ENCODE results near the gene LRRC26. TPM values are rescaled to one million over a fixed set of nuclear protein-coding genes. Genes with fewer than 3 reads are reported as not detected.
A peak's percentile ranks its signal among the peaks of the same experiment; 100 is the strongest.

The LRRC26 gene
- total RNA-seq = not detected in 2 replicates

- no peaks in the 10 kb centered on the region for H3K4me1 Mint-ChIP-seq
- peak within 1 kb of the TSS; percentile 66 for H3K4me3 Mint-ChIP-seq
- H3K36me3 Mint-ChIP-seq (ENCODE audit: low read depth) = no peaks in the 10 kb centered on the region
- H3K27ac Mint-ChIP-seq = no peak within 1 kb of the TSS
- H3K27me3 Mint-ChIP-seq = peaks cover 31% of the 10 kb centered on the region
- intact Hi-C loops (cut with micrococcal nuclease) = loop anchor here (5.0 to 10.0 kb wide), 3 partner anchors 43 to 325 kb away; partner anchors contain the start of genes AJM1, NPDC1 and PHPT1
- H3K9me3 Mint-ChIP-seq = no peaks in the 10 kb centered on the region
- no peak for DNase-seq
These were observed at the start of gene LRRC26 for GRCh38 chr9:137169896-137170358. LRRC26 (minus strand) TSS chr9:137170051; CDS start chr9:137169943, 108 bp downstream.

GRCh38 chr9:137218754-137219271, 49.0 kb upstream of the LRRC26 start:
- Mint-ChIP-seq H3K4me3 (no peak overlapping the region), H3K36me3 (ENCODE audit: low read depth) (no peaks in the 10 kb centered on the region), H3K9me3 (no peaks in the 10 kb centered on the region), H3K4me1 (peaks cover 2% of the 10 kb centered on the region), H3K27ac (no peak overlapping the region), H3K27me3 (no peaks in the 10 kb centered on the region)
- intact Hi-C loops (cut with micrococcal nuclease) = no loop called here
- no peak for DNase-seq

- no peak overlapping the region for H3K4me3 Mint-ChIP-seq
- intact Hi-C loops (cut with micrococcal nuclease) = no loop called here
- H3K9me3 Mint-ChIP-seq = no peaks in the 10 kb centered on the region
These were observed 48.4 kb upstream of the LRRC26 start for GRCh38 chr9:137218212-137218753.

GRCh38 chr9:137217276-137218211, 47.7 kb upstream of the LRRC26 start:
- H3K4me3 Mint-ChIP-seq = no peak overlapping the region
- H3K36me3 Mint-ChIP-seq (ENCODE audit: low read depth) = peaks cover 4% of the 10 kb centered on the region
- no peaks in the 10 kb centered on the region for H3K9me3 Mint-ChIP-seq
- H3K4me1 Mint-ChIP-seq = no peaks in the 10 kb centered on the region
- no peaks in the 10 kb centered on the region for H3K27me3 Mint-ChIP-seq
- no peak overlapping the region for H3K27ac Mint-ChIP-seq
- DNase-seq = no peak
- intact Hi-C loops (cut with micrococcal nuclease) = no loop called here

More at GRCh38 chr9:137218212-137218753, 48.4 kb upstream of the LRRC26 start:
- no peak for DNase-seq
- H3K4me1 Mint-ChIP-seq = peaks cover 2% of the 10 kb centered on the region
- H3K27ac Mint-ChIP-seq = no peak overlapping the region
- H3K36me3 Mint-ChIP-seq (ENCODE audit: low read depth) = no peaks in the 10 kb centered on the region
- no peaks in the 10 kb centered on the region for H3K27me3 Mint-ChIP-seq

- H3K4me3 Mint-ChIP-seq = no peak overlapping the region
- no peaks in the 10 kb centered on the region for H3K4me1 Mint-ChIP-seq
- intact Hi-C loops (cut with micrococcal nuclease) = no loop called here
- no peaks in the 10 kb centered on the region for H3K27me3 Mint-ChIP-seq
- no peaks in the 10 kb centered on the region for H3K9me3 Mint-ChIP-seq
- peaks cover 4% of the 10 kb centered on the region for H3K36me3 Mint-ChIP-seq (ENCODE audit: low read depth)
- DNase-seq = no peak
- no peak overlapping the region for H3K27ac Mint-ChIP-seq
These were observed 46.5 kb upstream of the LRRC26 start for GRCh38 chr9:137216188-137216965.

GRCh38 chr9:137215196-137215986, 45.5 kb upstream of the LRRC26 start:
- Mint-ChIP-seq H3K9me3 (no peaks in the 10 kb centered on the region), H3K36me3 (ENCODE audit: low read depth) (peaks cover 4% of the 10 kb centered on the region), H3K27me3 (no peaks in the 10 kb centered on the region), H3K4me1 (no peaks in the 10 kb centered on the region), H3K4me3 (no peak overlapping the region), H3K27ac (no peak overlapping the region)
- DNase-seq = no peak
- intact Hi-C loops (cut with micrococcal nuclease) = no loop called here

GRCh38 chr9:137214620-137215019, 44.8 kb upstream of the LRRC26 start:
- Mint-ChIP-seq H3K27me3 (no peaks in the 10 kb centered on the region), H3K9me3 (no peaks in the 10 kb centered on the region), H3K27ac (no peak overlapping the region), H3K36me3 (ENCODE audit: low read depth) (peaks cover 6% of the 10 kb centered on the region), H3K4me3 (no peak overlapping the region), H3K4me1 (no peaks in the 10 kb centered on the region)
- no peak for DNase-seq
- intact Hi-C loops (cut with micrococcal nuclease) = no loop called here

GRCh38 chr9:137213160-137214060, 43.6 kb upstream of the LRRC26 start:
- no peaks in the 10 kb centered on the region for H3K9me3 Mint-ChIP-seq

GRCh38 chr9:137212520-137212919, 42.7 kb upstream of the LRRC26 start:
- no peaks in the 10 kb centered on the region for H3K27me3 Mint-ChIP-seq
- no peak overlapping the region for H3K4me3 Mint-ChIP-seq
- no peak for DNase-seq
- H3K9me3 Mint-ChIP-seq = no peaks in the 10 kb centered on the region
- intact Hi-C loops (cut with micrococcal nuclease) = no loop called here
- peaks cover 16% of the 10 kb centered on the region for H3K36me3 Mint-ChIP-seq (ENCODE audit: low read depth)
- no peak overlapping the region for H3K27ac Mint-ChIP-seq
- H3K4me1 Mint-ChIP-seq = peaks cover 1% of the 10 kb centered on the region

More at GRCh38 chr9:137213160-137214060, 43.6 kb upstream of the LRRC26 start:
- Mint-ChIP-seq H3K27me3 (no peaks in the 10 kb centered on the region), H3K4me1 (no peaks in the 10 kb centered on the region), H3K36me3 (ENCODE audit: low read depth) (peaks cover 11% of the 10 kb centered on the region), H3K4me3 (no peak overlapping the region), H3K27ac (no peak overlapping the region)
- DNase-seq = no peak
- intact Hi-C loops (cut with micrococcal nuclease) = no loop called here

GRCh38 chr9:137211532-137211931, 41.7 kb upstream of the LRRC26 start:
- H3K27me3 Mint-ChIP-seq = no peaks in the 10 kb centered on the region
- H3K4me3 Mint-ChIP-seq = no peak overlapping the region
- H3K9me3 Mint-ChIP-seq = no peaks in the 10 kb centered on the region
- H3K4me1 Mint-ChIP-seq = peaks cover 11% of the 10 kb centered on the region
- peaks cover 21% of the 10 kb centered on the region for H3K36me3 Mint-ChIP-seq (ENCODE audit: low read depth)
- intact Hi-C loops (cut with micrococcal nuclease) = no loop called here
- H3K27ac Mint-ChIP-seq = no peak overlapping the region
- DNase-seq = no peak

- DNase-seq = no peak
- Mint-ChIP-seq H3K9me3 (no peaks in the 10 kb centered on the region), H3K27me3 (no peaks in the 10 kb centered on the region), H3K36me3 (ENCODE audit: low read depth) (peaks cover 26% of the 10 kb centered on the region), H3K4me1 (peaks cover 28% of the 10 kb centered on the region), H3K27ac (peak overlapping the region; percentile 93), H3K4me3 (peak overlapping the region; percentile 94)
- intact Hi-C loops (cut with micrococcal nuclease) = no loop called here
These were observed 36.8 kb upstream of the LRRC26 start for GRCh38 chr9:137206602-137207001.

Data from activated CD4-positive, alpha-beta T cell treated with anti-CD3 and anti-CD28 coated beads, Interleukin-2, amount 10 ng/mL, durations not matched to agents 24 days and 14 days (primary cell).